Measurements from ENCODE around the gene MAP3K3. TPM values are rescaled to one million over a fixed set of nuclear protein-coding genes. Genes with fewer than 3 reads are reported as not detected.

Gene MAP3K3
- total and polyA plus RNA-seq, 9 of the 15 experiments (the other 6 are each of a cell fraction or from before 2014, with no cell fraction given), result 0.69 to 16.5 (median 12.1) TPM

DNA sequence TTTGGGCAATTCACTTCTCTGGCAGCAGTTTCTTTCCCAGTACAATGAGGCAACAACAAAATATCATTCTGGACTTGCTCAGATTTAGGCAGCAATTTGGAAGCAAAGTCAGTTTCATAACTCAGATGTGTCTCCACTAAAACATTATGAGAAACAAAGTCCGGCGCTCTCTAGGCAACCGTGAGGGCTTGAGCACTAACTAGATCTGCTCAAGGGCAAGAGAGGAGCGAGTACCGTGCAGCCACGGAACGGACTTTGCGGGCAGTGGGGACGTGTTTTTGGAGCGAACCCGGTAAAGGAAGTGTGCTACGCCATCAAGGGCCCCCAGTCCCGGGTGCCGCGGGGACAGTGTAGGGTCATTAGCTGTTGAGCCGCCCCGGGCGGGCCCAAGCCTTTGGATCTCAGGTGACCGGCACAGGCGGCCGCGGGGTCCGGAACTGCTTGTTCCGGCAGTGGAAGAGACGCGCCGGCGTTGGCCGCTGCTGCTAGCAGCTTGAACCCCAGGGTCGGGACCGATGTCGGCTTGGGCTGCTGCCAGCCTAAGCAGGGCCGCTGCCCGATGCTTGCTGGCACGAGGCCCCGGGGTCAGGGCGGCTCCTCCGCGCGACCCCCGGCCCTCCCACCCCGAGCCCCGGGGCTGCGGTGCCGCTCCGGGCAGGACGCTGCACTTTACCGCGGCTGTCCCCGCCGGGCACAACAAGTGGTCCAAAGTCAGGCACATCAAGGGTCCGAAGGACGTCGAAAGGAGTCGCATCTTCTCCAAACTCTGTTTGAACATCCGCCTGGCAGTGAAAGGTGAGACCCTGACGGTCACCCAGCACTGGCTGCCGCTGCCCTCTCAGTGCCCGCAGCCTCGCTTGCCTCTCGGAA, 21.4 kb upstream of the MAP3K3 start, which contains the start of gene TACO1 (continued):
- TF ChIP-seq, protein P1, sequence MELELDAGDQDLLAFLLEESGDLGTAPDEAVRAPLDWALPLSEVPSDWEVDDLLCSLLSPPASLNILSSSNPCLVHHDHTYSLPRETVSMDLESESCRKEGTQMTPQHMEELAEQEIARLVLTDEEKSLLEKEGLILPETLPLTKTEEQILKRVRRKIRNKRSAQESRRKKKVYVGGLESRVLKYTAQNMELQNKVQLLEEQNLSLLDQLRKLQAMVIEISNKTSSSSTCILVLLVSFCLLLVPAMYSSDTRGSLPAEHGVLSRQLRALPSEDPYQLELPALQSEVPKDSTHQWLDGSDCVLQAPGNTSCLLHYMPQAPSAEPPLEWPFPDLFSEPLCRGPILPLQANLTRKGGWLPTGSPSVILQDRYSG (tag; conservative IDR thresholded peaks at IDR 0.05; ENCODE audit: low read depth), result 0 out of 2 replicates have a peak, but pooled peaks have one; percentile 56
- TF ChIP-seq CHCHD3 (CRISPR knock-in tag; IDR thresholded peaks at IDR 0.05) (peak; percentile 50; the same call in 1 of the 2 replicates), GTF2A2 (tag; IDR thresholded peaks at IDR 0.05) (peak; percentile 62; the same call in 1 of the 2 replicates), PTTG1 (tag; IDR thresholded peaks at IDR 0.05; ENCODE audit: low read depth) (no peak), ZNF431 (CRISPR knock-in tag; IDR thresholded peaks at IDR 0.05) (0 out of 2 replicates have a peak, but pooled peaks have one; percentile 22), ZNF785 (CRISPR knock-in tag; IDR thresholded peaks at IDR 0.05) (no peak), CTBP1 (IDR thresholded peaks at IDR 0.05; ENCODE audit: borderline replicate concordance) (peak; percentile 78; the same call in 1 of the 2 replicates), FOXK2 (conservative IDR thresholded peaks at IDR 0.05 in 1 of 2, IDR thresholded peaks at IDR 0.05 in 1 of 2; ENCODE audit: low read depth in 2 of 2) (peak; percentile 61 to 85), PHF21A (IDR thresholded peaks at IDR 0.05; ENCODE audit: borderline replicate concordance, low read depth) (peak; percentile 59; the same call in 1 of the 2 replicates), CEBPG (CRISPR knock-in tag; IDR thresholded peaks at IDR 0.05) (no peak), CEBPG (tag; conservative IDR thresholded peaks at IDR 0.05 in 1 of 2, IDR thresholded peaks at IDR 0.05 in 1 of 2) (no peak; a peak in 2 of 4 replicates), EWSR1 (IDR thresholded peaks at IDR 0.05; ENCODE audit: borderline replicate concordance, low read depth, partially characterized antibody) (no peak), KLF13 (tag; IDR thresholded peaks at IDR 0.05; ENCODE audit: borderline replicate concordance, low read depth) (peak; percentile 55; the same call in 1 of the 2 replicates), MAZ (CRISPR knock-in tag; conservative IDR thresholded peaks at IDR 0.05 in 1 of 2, IDR thresholded peaks at IDR 0.05 in 1 of 2) (peak; percentile 80 to 94), ZNF263 (CRISPR knock-in tag; IDR thresholded peaks at IDR 0.05; ENCODE audit: borderline replicate concordance) (0 out of 2 replicates have a peak, but pooled peaks have one; percentile 58), ZNF140 (CRISPR knock-in tag; IDR thresholded peaks at IDR 0.05) (no peak), ZNF584 (CRISPR knock-in tag; IDR thresholded peaks at IDR 0.05; ENCODE audit: low read depth) (no peak), PHB2 (IDR thresholded peaks at IDR 0.05; ENCODE audit: low read depth) (no peak), MAFG (tag; conservative IDR thresholded peaks at IDR 0.05) (no peak), ZBTB17 (CRISPR knock-in tag; IDR thresholded peaks at IDR 0.05) (0 out of 2 replicates have a peak, but pooled peaks have one; percentile 39), IRF2 (CRISPR knock-in tag; IDR thresholded peaks at IDR 0.05) (no peak), ZNF224 (CRISPR knock-in tag; IDR thresholded peaks at IDR 0.05) (no peak), NR2F6 (CRISPR knock-in tag; IDR thresholded peaks at IDR 0.05) (no peak), TAL1 (IDR thresholded peaks at IDR 0.05) (peak; percentile 14; the same call in 1 of the 2 replicates), NFRKB (IDR thresholded peaks at IDR 0.05; ENCODE audit: low read depth) (peak; percentile 79), ZNF134 (CRISPR knock-in tag; conservative IDR thresholded peaks at IDR 0.05) (no peak), NR3C1 (CRISPR knock-in tag; IDR thresholded peaks at IDR 0.05) (no peak), CSDE1 (IDR thresholded peaks at IDR 0.05) (no peak; a peak in 1 of 4 replicates), HSF4 (CRISPR knock-in tag; IDR thresholded peaks at IDR 0.05; ENCODE audit: borderline replicate concordance) (no peak), CREM (IDR thresholded peaks at IDR 0.05; ENCODE audit: low read depth) (peak; percentile 84)
